ENCODE results near the gene BOD1L2. TPM values are rescaled to one million over a fixed set of nuclear protein-coding genes. Genes with fewer than 3 reads are reported as not detected.

Gene BOD1L2
- total and polyA plus RNA-seq, 8 donors, result not detected

- H3K4me1 ChIP-seq, result no peaks in the 10 kb centered on the region
- TF ChIP-seq CTCF (IDR thresholded peaks at IDR 0.05), result no peak
- intact Hi-C loops (cut with DNase I), result no loop called here
Observed at GRCh38 chr18:57167617-57168308, 20.9 kb downstream of the BOD1L2 start.

GRCh38 chr18:57171026-57171425, 24.1 kb downstream of the BOD1L2 start:
- no peak for DNase-seq
- Histone ChIP-seq H3K4me1 (no peaks in the 10 kb centered on the region), H3K27me3 (no peaks in the 10 kb centered on the region), H3K36me3 (no peaks in the 10 kb centered on the region), H3K9me3 (peaks cover 0 to 14% of the 10 kb centered on the region in 2 donors), H3K4me3 (no peak overlapping the region), H3K27ac (no peak overlapping the region)
- TF ChIP-seq CTCF (IDR thresholded peaks at IDR 0.05), result no peak
- ATAC-seq, result no peak
- intact Hi-C loops (cut with DNase I), result no loop called here

More at GRCh38 chr18:57167617-57168308, 20.9 kb downstream of the BOD1L2 start:
- DNase-seq (no peak), ATAC-seq (no peak)
- Histone ChIP-seq H3K9me3 (no peaks in the 10 kb centered on the region), H3K36me3 (no peaks in the 10 kb centered on the region), H3K27me3 (no peaks in the 10 kb centered on the region), H3K27ac (no peak overlapping the region), H3K4me3 (no peak overlapping the region)

- Histone ChIP-seq H3K27ac (no peak overlapping the region), H3K9me3 (peaks cover 0 to 14% of the 10 kb centered on the region in 2 donors), H3K36me3 (no peaks in the 10 kb centered on the region), H3K4me3 (no peak overlapping the region), H3K4me1 (no peaks in the 10 kb centered on the region), H3K27me3 (no peaks in the 10 kb centered on the region)
- intact Hi-C loops (cut with DNase I), result no loop called here
- no peak for ATAC-seq
- TF ChIP-seq CTCF (IDR thresholded peaks at IDR 0.05), result no peak
- no peak for DNase-seq
Observed at GRCh38 chr18:57175532-57175931, 28.6 kb downstream of the BOD1L2 start.

- no peak for TF ChIP-seq CTCF (IDR thresholded peaks at IDR 0.05)
Observed at GRCh38 chr18:57185434-57185833, 38.5 kb downstream of the BOD1L2 start.

GRCh38 chr18:57188851-57189557, 42.1 kb downstream of the BOD1L2 start:
- intact Hi-C loops (cut with DNase I), result no loop called here
- no peak overlapping the region for H3K27ac ChIP-seq
- H3K4me3 ChIP-seq, result no peak overlapping the region
- TF ChIP-seq CTCF (IDR thresholded peaks at IDR 0.05), result no peak
- H3K4me1 ChIP-seq, result no peaks in the 10 kb centered on the region
- H3K36me3 ChIP-seq, result no peaks in the 10 kb centered on the region
- H3K27me3 ChIP-seq, result peaks cover 0 to 6% of the 10 kb centered on the region in 2 donors
- ATAC-seq, result no peak
- peaks cover 0 to 32% of the 10 kb centered on the region in 2 donors for H3K9me3 ChIP-seq
- DNase-seq, result no peak

More at GRCh38 chr18:57185434-57185833, 38.5 kb downstream of the BOD1L2 start:
- ATAC-seq (no peak), DNase-seq (no peak)
- Histone ChIP-seq H3K36me3 (no peaks in the 10 kb centered on the region), H3K9me3 (peaks cover 0 to 59% of the 10 kb centered on the region in 2 donors), H3K27me3 (peaks cover 0 to 6% of the 10 kb centered on the region in 2 donors), H3K4me3 (no peak overlapping the region), H3K4me1 (no peaks in the 10 kb centered on the region), H3K27ac (no peak overlapping the region)
- intact Hi-C loops (cut with DNase I), result no loop called here

Measured in left lung (tissue), 10 donors.